ENCODE data around the gene GRWD1.

GRWD1 gene

GRCh38 chr19:48424694-48425219 lies 21.0 kb upstream of the GRWD1 start:
- peak; percentile 59 for DNase-seq (ENCODE audit: low spot score)

- DNase-seq (ENCODE audit: low spot score), result no peak
Observed at GRCh38 chr19:48428670-48429069, 17.1 kb upstream of the GRWD1 start.

- no peak for DNase-seq (ENCODE audit: low spot score)
Observed at GRCh38 chr19:48433337-48433736, 12.4 kb upstream of the GRWD1 start.

- DNase-seq (ENCODE audit: low spot score), result no peak
Observed at GRCh38 chr19:48436586-48436985, 9.2 kb upstream of the GRWD1 start.

GRCh38 chr19:48441360-48442050 lies 4.3 kb upstream of the GRWD1 start:
- DNase-seq (ENCODE audit: low spot score), result no peak

GRCh38 chr19:48442116-48443035 lies 3.4 kb upstream of the GRWD1 start:
- peak; percentile 9 for DNase-seq (ENCODE audit: low spot score)

GRCh38 chr19:48443256-48443655 lies 2.5 kb upstream of the GRWD1 start:
- peak; percentile 42 for DNase-seq (ENCODE audit: low spot score)

GRCh38 chr19:48443731-48444128 lies 2.1 kb upstream of the GRWD1 start:
- peak; percentile 31 for DNase-seq (ENCODE audit: low spot score)

- peak; percentile 23 for DNase-seq (ENCODE audit: low spot score)
Observed at GRCh38 chr19:48444129-48444935, 1.5 kb upstream of the GRWD1 start.

GRCh38 chr19:48444936-48445200 lies 915 bp upstream of the GRWD1 start:
- peak; percentile 30 for DNase-seq (ENCODE audit: low spot score)

- peak; percentile 93 for DNase-seq (ENCODE audit: low spot score)
Observed at GRCh38 chr19:48445256-48445605, 552 bp upstream of the GRWD1 start.

- DNase-seq (ENCODE audit: low spot score), result no peak
Observed at GRCh38 chr19:48446579-48446978, 796 bp downstream of the GRWD1 start.

- DNase-seq (ENCODE audit: low spot score), result no peak
Observed at GRCh38 chr19:48448563-48448962, 2.8 kb downstream of the GRWD1 start.

- no peak for DNase-seq (ENCODE audit: low spot score)
Observed at GRCh38 chr19:48450441-48450840, 4.7 kb downstream of the GRWD1 start.

GRCh38 chr19:48450863-48451262 lies 5.1 kb downstream of the GRWD1 start:
- DNase-seq (ENCODE audit: low spot score), result peak; percentile 8

- peak; percentile 10 for DNase-seq (ENCODE audit: low spot score)
Observed at GRCh38 chr19:48451624-48452023, 5.8 kb downstream of the GRWD1 start.

- peak; percentile 16 for DNase-seq (ENCODE audit: low spot score)
Observed at GRCh38 chr19:48452289-48453190, 6.8 kb downstream of the GRWD1 start.

- DNase-seq (ENCODE audit: low spot score), result no peak
Observed at GRCh38 chr19:48454150-48454730, 8.5 kb downstream of the GRWD1 start.

- no peak for DNase-seq (ENCODE audit: low spot score)
Observed at GRCh38 chr19:48455171-48455907, 9.6 kb downstream of the GRWD1 start, which contains the start of gene KCNJ14. KCNJ14 (plus strand) TSS chr19:48455574; CDS start chr19:48461725, 6,151 bp downstream.

- DNase-seq (ENCODE audit: low spot score), result no peak
Observed at GRCh38 chr19:48455908-48456562, 10.3 kb downstream of the GRWD1 start.
